Measurements from ENCODE around the gene COX8A. TPM values are rescaled to one million over a fixed set of nuclear protein-coding genes. Genes with fewer than 3 reads are reported as not detected.
"Not testable (repeated sequence)": the region's sequence is repeated elsewhere in the genome, so short reads cannot be mapped to it uniquely, and the experiment has no call there.

The COX8A gene
- total RNA-seq, 2 experiments from 2014 or later, result 559 to 581 TPM

DNA sequence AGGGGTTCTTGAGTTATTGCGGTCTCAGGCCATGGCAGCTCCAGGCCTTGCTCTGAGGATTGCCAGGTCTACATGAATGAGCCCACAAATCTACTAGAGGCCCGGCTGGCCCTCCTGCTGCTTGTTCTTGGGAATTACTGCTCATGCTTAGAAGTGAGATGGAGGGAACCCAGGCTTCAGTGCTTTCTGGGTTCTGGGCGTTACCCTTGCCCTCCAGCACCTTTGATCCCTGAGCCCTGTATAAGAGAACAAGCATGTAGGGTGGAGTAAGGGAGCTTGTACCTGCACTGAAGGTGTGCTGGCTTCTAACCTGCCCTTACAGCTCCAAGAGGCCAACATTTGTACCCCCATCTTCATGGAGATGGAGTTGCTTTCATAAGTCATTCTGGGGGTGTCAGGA lies 31.6 kb upstream of the COX8A start:
- DNase-seq, result no peak
- Mint-ChIP-seq H3K9me3 (no peaks in the 10 kb centered on the region), H3K4me1 (ENCODE audit: low read depth) (peaks cover 19% of the 10 kb centered on the region), H3K4me3 (no peak overlapping the region), H3K27ac (no peak overlapping the region), H3K36me3 (peaks cover 3% of the 10 kb centered on the region), H3K27me3 (no peaks in the 10 kb centered on the region)
- intact Hi-C loops (cut with micrococcal nuclease), result no loop called here
- ChIA-PET POLR2A (no interaction called here), CTCF (interaction anchor here (1.3 to 10.8 kb wide), 2 partner anchors 9 to 105 kb away, joined by 4 to 197 read pairs; partner anchors contain the start of gene MARK2)

GRCh38 chr11:63944987-63945386 lies 29.4 kb upstream of the COX8A start:
- Mint-ChIP-seq H3K4me1 (ENCODE audit: low read depth) (peaks cover 9% of the 10 kb centered on the region), H3K36me3 (peaks cover 3% of the 10 kb centered on the region), H3K4me3 (no peak overlapping the region), H3K27ac (no peak overlapping the region), H3K9me3 (no peaks in the 10 kb centered on the region), H3K27me3 (no peaks in the 10 kb centered on the region)
- ChIA-PET POLR2A (no interaction called here), CTCF (interaction anchor here (0.9 to 10.8 kb wide), 22 partner anchors 9 to 464 kb away, joined by 3 to 197 read pairs (median 5); partner anchors contain the start of genes COX8A and MARK2)
- DNase-seq, result no peak
- intact Hi-C loops (cut with micrococcal nuclease), result loop anchor here (5.0 kb wide), 1 partner anchor 178 kb away; the partner anchor contains the start of gene ZFTA

DNA sequence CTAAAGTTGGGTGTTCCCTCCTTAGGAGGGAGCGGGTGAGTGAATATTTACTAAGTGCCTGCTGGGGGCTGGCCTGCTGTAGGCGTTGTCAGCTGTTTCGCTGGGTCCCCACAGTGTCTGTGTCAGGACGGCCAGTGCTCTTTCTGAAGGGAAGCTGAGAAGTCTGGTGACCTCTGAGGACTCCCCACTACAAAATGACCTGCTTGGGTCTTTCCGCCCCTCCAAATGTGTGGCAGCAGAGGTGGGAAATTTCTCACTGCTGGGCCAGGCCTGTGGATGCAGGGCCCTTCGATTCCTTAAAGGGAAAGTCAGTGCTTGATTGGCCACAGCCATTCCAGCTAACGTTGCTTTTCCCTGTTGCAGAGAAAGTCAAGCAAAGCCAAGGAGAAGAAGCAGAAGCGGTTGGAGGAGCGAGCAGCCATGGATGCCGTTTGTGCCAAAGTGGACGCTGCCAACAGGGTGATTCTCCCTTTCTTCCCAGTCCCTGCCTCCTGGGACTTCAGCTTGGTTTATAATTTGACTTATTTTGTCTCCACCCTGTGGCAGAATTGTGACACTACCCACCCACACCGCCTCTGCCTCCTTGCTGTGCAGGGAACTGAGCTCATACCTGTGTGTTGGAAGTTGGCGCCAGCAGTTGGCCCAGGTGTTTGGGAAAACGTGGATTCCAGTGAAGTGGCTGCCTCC lies 28.8 kb upstream of the COX8A start:
- intact Hi-C loops (cut with micrococcal nuclease), result loop anchor here (1.0 to 5.0 kb wide), 2 partner anchors 108 to 178 kb away; partner anchors contain the start of gene ZFTA
- POLR2A ChIA-PET, result no interaction called here
- CTCF ChIA-PET, result interaction anchor here (0.6 to 10.8 kb wide), 36 partner anchors 9 to 465 kb away, joined by 3 to 197 read pairs (median 5); partner anchors contain the start of genes COX8A, MARK2, RCOR2 and ZFTA

DNA sequence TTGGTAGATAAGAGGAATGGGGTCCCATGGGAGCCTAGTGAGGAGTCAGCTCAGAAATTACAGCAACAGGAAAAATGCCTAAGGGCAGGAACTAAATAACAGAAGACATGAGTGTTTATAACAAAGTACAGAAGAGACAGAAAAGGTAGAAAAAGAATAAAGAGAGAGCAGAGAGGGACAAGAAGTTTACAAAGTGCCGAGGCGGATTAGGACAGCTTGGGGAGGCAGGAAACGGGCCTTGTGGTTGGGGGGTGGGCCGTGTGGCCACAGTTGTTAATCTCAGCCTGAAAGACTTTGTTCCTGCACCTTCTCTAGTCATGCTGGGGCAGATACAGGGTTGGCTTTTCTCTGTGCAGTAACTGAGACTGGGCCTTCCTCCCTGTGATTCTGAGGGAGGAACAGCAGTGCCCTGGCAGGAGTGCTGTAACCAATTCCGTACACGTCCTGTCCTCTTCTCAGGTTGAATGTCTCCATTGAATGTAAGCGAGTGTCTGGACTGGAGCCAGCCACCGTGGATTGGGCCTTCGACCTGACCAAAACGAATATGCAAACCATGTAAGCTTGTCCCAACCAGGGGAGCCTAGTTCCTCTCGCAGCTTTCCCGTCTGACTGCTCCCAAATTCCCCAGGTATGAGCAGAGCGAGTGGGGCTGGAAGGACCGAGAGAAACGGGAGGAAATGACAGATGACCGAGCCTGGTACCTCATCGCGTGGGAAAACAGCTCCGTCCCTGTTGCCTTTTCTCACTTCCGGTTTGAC lies 22.5 kb upstream of the COX8A start:
- Mint-ChIP-seq H3K36me3 (peaks cover 30% of the 10 kb centered on the region), H3K4me3 (no peak overlapping the region), H3K4me1 (ENCODE audit: low read depth) (peaks cover 19% of the 10 kb centered on the region), H3K9me3 (no peaks in the 10 kb centered on the region), H3K27ac (peak overlapping the region; percentile 73), H3K27me3 (no peaks in the 10 kb centered on the region)
- DNase-seq, result peak; percentile 69
- intact Hi-C loops (cut with micrococcal nuclease), result no loop called here
- ChIA-PET CTCF (interaction anchor here (0.6 to 10.8 kb wide), 5 partner anchors 9 to 114 kb away, joined by 3 to 197 read pairs (median 3); partner anchors contain the start of gene MARK2), POLR2A (interaction anchor here (0.6 kb wide), 1 partner anchor 55 kb away, joined by 3 read pairs; no protein-coding TSS in a partner anchor)

More for the DNA sequence above, 28.8 kb upstream of the COX8A start:
- no peak overlapping the region for H3K4me3 Mint-ChIP-seq
- peaks cover 5% of the 10 kb centered on the region for H3K4me1 Mint-ChIP-seq (ENCODE audit: low read depth)
- peaks cover 3% of the 10 kb centered on the region for H3K36me3 Mint-ChIP-seq
- H3K27me3 Mint-ChIP-seq, result no peaks in the 10 kb centered on the region
- DNase-seq, result peak; percentile 60
- H3K27ac Mint-ChIP-seq, result no peak overlapping the region
- H3K9me3 Mint-ChIP-seq, result no peaks in the 10 kb centered on the region

- H3K4me3 Mint-ChIP-seq, result no peak overlapping the region
- H3K9me3 Mint-ChIP-seq, result no peaks in the 10 kb centered on the region
- intact Hi-C loops (cut with micrococcal nuclease), result no loop called here
- POLR2A ChIA-PET, result interaction anchor here (0.6 kb wide), 1 partner anchor 56 kb away, joined by 3 read pairs; no protein-coding TSS in a partner anchor
- H3K27ac Mint-ChIP-seq, result peak overlapping the region; percentile 73
- H3K27me3 Mint-ChIP-seq, result no peaks in the 10 kb centered on the region
- DNase-seq, result no peak
- peaks cover 19% of the 10 kb centered on the region for H3K4me1 Mint-ChIP-seq (ENCODE audit: low read depth)
- H3K36me3 Mint-ChIP-seq, result peaks cover 30% of the 10 kb centered on the region
- CTCF ChIA-PET, result interaction anchor here (1.0 to 10.8 kb wide), 2 partner anchors 47 to 115 kb away, joined by 3 to 197 read pairs; partner anchors contain the start of gene MARK2
These were observed 21.9 kb upstream of the COX8A start for GRCh38 chr11:63952570-63952969.

GRCh38 chr11:63958008-63958407 lies 16.4 kb upstream of the COX8A start:
- Mint-ChIP-seq H3K27me3 (no peaks in the 10 kb centered on the region), H3K9me3 (no peaks in the 10 kb centered on the region), H3K27ac (no peak overlapping the region), H3K4me3 (no peak overlapping the region), H3K36me3 (peaks cover 22% of the 10 kb centered on the region), H3K4me1 (ENCODE audit: low read depth) (peaks cover 12% of the 10 kb centered on the region)
- POLR2A ChIA-PET, result no interaction called here
- no peak for DNase-seq
- CTCF ChIA-PET, result interaction anchor here (1.3 to 2.2 kb wide), 2 partner anchors 12 to 121 kb away, joined by 3 to 9 read pairs; no protein-coding TSS in a partner anchor
- intact Hi-C loops (cut with micrococcal nuclease), result no loop called here

DNA sequence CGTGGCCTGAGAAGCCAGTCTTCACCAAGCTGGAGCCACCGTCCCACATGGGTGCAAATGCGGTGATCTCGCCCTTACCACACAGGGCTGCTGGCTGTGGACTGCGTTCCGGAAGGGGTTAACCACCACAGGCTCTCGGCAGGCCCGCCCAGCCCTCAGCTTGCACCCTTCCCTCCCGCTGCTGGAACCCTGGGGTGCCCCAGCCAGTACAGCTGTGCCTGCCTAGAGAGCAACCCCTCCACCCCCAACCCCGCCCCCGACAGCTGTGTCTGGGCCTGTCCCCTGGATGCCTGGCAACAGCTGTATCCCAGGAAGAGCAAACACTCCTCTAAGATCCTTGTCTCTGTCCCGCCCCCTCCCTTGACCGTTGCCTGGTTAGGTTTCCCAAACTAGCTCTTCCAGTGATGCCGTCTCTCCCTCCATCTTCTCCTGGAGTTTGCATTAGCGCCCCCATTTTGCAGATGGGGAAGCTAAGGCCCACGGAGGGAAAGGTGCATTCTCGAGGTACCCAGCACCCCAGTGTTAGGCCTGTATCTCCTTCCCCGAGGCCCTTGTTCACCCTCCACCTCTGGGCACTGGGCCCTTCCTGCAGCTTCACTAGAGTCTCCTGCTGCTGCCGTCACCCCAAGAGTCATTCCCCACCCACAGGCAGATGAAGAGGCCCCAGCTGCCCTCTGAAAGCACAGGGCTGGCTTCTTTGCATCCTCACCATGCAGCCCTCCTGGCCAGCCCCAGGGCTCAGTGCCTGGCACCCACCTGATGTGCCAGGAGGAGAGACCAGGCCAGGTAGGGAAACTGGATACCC lies 12.6 kb upstream of the COX8A start:
- Mint-ChIP-seq H3K36me3 (peaks cover 2% of the 10 kb centered on the region), H3K9me3 (no peaks in the 10 kb centered on the region), H3K27ac (no peak overlapping the region), H3K4me1 (ENCODE audit: low read depth) (peaks cover 12% of the 10 kb centered on the region), H3K27me3 (no peaks in the 10 kb centered on the region), H3K4me3 (no peak overlapping the region)
- DNase-seq, result peak; percentile 43
- ChIA-PET CTCF (interaction anchor here (0.5 to 1.2 kb wide), 6 partner anchors 10 to 223 kb away, joined by 3 to 6 read pairs (median 4); no protein-coding TSS in a partner anchor), POLR2A (no interaction called here)
- intact Hi-C loops (cut with micrococcal nuclease), result no loop called here

- H3K27ac Mint-ChIP-seq; POLR2A ChIA-PET; H3K27me3 Mint-ChIP-seq; DNase-seq; H3K9me3 Mint-ChIP-seq; H3K36me3 Mint-ChIP-seq; intact Hi-C loops (cut with micrococcal nuclease); H3K4me3 Mint-ChIP-seq: not testable (repeated sequence)
- CTCF ChIA-PET, result interaction anchor here (1.4 kb wide), 1 partner anchor 18 kb away, joined by 5 read pairs; no protein-coding TSS in a partner anchor
- peaks cover 12% of the 10 kb centered on the region for H3K4me1 Mint-ChIP-seq (ENCODE audit: low read depth)
These were observed 10.5 kb upstream of the COX8A start for GRCh38 chr11:63963895-63964294.

DNA sequence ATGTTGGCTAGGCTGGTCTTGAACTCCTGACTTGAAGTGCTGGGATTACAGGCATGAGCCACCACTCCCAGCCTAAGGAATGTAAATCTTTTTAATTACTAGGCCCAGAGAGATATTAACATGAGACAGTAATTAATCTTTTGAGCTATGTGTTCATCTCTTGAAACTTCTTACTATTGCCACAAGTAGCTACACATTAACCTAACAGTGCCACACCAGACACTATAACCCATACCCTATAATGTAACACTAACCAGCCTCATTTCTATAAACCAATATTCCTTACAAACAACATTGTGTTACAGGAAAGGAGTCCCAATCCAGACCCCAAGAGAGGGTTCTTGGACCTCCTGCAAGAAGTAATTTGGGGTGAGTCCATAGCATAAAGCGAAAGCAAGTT lies 8.0 kb upstream of the COX8A start:
- POLR2A ChIA-PET, result no interaction called here
- intact Hi-C loops (cut with micrococcal nuclease), result no loop called here
- CTCF ChIA-PET, result interaction anchor here (1.4 kb wide), 1 partner anchor 21 kb away, joined by 5 read pairs; no protein-coding TSS in a partner anchor
- no peaks in the 10 kb centered on the region for H3K9me3 Mint-ChIP-seq
- no peak overlapping the region for H3K4me3 Mint-ChIP-seq
- H3K27me3 Mint-ChIP-seq, result no peaks in the 10 kb centered on the region
- no peaks in the 10 kb centered on the region for H3K36me3 Mint-ChIP-seq
- H3K4me1 Mint-ChIP-seq (ENCODE audit: low read depth), result peaks cover 6% of the 10 kb centered on the region
- no peak for DNase-seq
- H3K27ac Mint-ChIP-seq, result no peak overlapping the region

DNA sequence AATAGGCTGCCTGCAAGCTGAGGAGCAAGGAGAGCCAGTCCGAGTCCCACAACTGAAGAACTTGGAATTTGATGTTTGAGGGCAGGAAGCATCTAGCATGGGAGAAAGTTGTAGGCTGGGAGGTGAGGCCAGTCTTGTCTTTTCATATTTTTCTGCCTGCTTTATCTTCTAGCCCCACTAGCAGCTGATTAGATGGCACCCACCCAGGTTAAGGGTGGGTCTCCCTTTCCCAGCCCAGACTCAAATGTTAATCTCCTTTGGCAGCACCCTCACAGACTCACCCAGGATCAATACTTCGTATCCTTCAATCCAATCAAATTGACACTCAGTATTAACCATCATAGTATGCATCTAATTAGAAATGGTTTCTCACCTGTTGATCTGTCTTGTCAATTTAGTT lies 5.0 kb upstream of the COX8A start:
- POLR2A ChIA-PET, result no interaction called here
- H3K36me3 Mint-ChIP-seq, result peaks cover 2% of the 10 kb centered on the region
- intact Hi-C loops (cut with micrococcal nuclease), result no loop called here
- no peak for DNase-seq
- peaks cover 7% of the 10 kb centered on the region for H3K4me1 Mint-ChIP-seq (ENCODE audit: low read depth)
- no peaks in the 10 kb centered on the region for H3K9me3 Mint-ChIP-seq
- CTCF ChIA-PET, result interaction anchor here (1.1 kb wide), 1 partner anchor 30 kb away, joined by 3 read pairs; no protein-coding TSS in a partner anchor
- H3K4me3 Mint-ChIP-seq, result no peak overlapping the region
- no peaks in the 10 kb centered on the region for H3K27me3 Mint-ChIP-seq
- H3K27ac Mint-ChIP-seq, result no peak overlapping the region

DNA sequence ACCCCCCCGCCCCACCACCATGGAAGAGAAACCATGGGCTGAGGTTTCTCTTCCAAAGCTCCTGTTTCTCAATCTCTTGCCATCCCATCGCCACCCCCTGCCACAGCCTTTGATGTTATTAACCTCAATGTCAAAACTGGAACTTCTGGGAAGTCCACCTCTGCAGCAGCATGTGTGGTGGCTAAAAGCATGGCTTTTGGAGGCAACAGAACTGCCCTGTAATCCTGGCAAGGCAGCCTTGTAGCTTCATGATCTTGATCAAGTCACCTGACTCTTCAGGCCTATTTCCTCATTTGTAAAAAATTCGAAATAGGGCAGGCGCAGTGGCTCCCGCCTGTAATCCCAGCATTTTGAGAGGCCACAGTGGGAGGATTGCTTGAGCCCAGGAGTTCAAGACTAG lies 3.5 kb upstream of the COX8A start:
- Mint-ChIP-seq H3K4me1 (ENCODE audit: low read depth) (peaks cover 10% of the 10 kb centered on the region), H3K36me3 (peaks cover 6% of the 10 kb centered on the region), H3K27me3 (no peaks in the 10 kb centered on the region), H3K27ac (no peak overlapping the region), H3K4me3 (no peak overlapping the region), H3K9me3 (no peaks in the 10 kb centered on the region)
- intact Hi-C loops (cut with micrococcal nuclease), result no loop called here
- ChIA-PET POLR2A (interaction anchor here (0.5 to 1.3 kb wide), 2 partner anchors 18 to 22 kb away, joined by 3 read pairs; no protein-coding TSS in a partner anchor), CTCF (no interaction called here)
- DNase-seq, result no peak

Measured in activated CD4-positive, alpha-beta memory T cell treated with anti-CD3 and anti-CD28 coated beads for 36 hours (primary cell).